ENCODE data around the gene TERT.

DNA sequence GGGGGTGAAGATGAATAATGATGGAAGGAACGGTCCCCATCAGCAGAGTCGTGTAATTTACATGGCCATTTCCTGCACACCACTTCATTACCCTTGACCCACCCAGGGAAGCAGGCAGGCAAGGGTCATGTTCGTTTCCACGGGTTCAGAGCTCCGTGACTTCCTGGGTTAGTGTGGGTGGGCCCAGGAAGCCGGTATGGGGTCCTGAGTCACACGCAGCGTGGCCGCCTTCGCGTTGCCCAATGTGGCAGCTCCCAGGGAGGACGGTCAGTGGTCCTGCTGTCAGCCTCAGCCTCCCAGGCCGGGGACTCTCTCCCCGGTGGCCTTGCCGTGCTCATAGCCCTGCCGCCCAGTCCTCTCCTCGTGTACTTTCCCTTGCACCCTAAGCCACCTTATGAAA, 5.1 kb upstream of the TERT start:
- TF ChIP-seq POLR2A (IDR thresholded peaks at IDR 0.05; ENCODE audit: low read length) (no peak), GATA1 (IDR thresholded peaks at IDR 0.05; ENCODE audit: low read depth, low read length) (no peak)
